ENCODE data around the gene UROC1. TPM values are rescaled to one million over a fixed set of nuclear protein-coding genes. Genes with fewer than 3 reads are reported as not detected.

Gene UROC1
- total RNA-seq, 1 experiment from 2014 or later: not detected

- no TSS peak for BruUV-seq (replicated peaks)
- Histone ChIP-seq H3K4me3 (ENCODE audit: low read depth, low read length) (no peak overlapping the region), H3K4me1 (peaks cover 10% of the 10 kb centered on the region), H3K36me3 (ENCODE audit: control insufficient read depth, insufficient read depth, low read length) (no peaks in the 10 kb centered on the region; the same call in none of the 2 replicates), H3K9me3 (no peaks in the 10 kb centered on the region), H3K27me3 (replicated peaks; ENCODE audit: control insufficient read depth, insufficient read depth, low read length) (no peaks in the 10 kb centered on the region)
- peaks cover 30% of the 10 kb centered on the region for H3K36me3 Mint-ChIP-seq (ENCODE audit: insufficient read depth, unreplicated experiment)
- intact Hi-C loops (cut with micrococcal nuclease; ENCODE audit: unreplicated experiment): no loop called here
- TF ChIP-seq CTCF (IDR thresholded peaks at IDR 0.05; ENCODE audit: insufficient read depth in 1 of 2, low read depth in 1 of 2, low read length in 1 of 2, severe bottlenecking in 1 of 2, unreplicated experiment in 1 of 2): no peak
- no peaks in the 10 kb centered on the region for H3K9me3 Mint-ChIP-seq (ENCODE audit: unreplicated experiment)
- H3K4me1 Mint-ChIP-seq (ENCODE audit: low read depth, unreplicated experiment): peaks cover 8% of the 10 kb centered on the region
- H3K27ac Mint-ChIP-seq (ENCODE audit: unreplicated experiment): no peak overlapping the region
- no peaks in the 10 kb centered on the region for H3K27me3 Mint-ChIP-seq (ENCODE audit: insufficient read depth, unreplicated experiment)
- no peak for DNase-seq
- ChIA-PET POLR2A (no interaction called here), CTCF (no interaction called here)
- H3K4me3 Mint-ChIP-seq (ENCODE audit: unreplicated experiment): no peak overlapping the region
Measured at GRCh38 chr3:126450219-126450618, 67.4 kb downstream of the UROC1 start.

GRCh38 chr3:126449621-126450051, 67.9 kb downstream of the UROC1 start:
- Mint-ChIP-seq H3K9me3 (ENCODE audit: unreplicated experiment) (no peaks in the 10 kb centered on the region), H3K27me3 (ENCODE audit: insufficient read depth, unreplicated experiment) (no peaks in the 10 kb centered on the region), H3K4me1 (ENCODE audit: low read depth, unreplicated experiment) (peaks cover 8% of the 10 kb centered on the region), H3K4me3 (ENCODE audit: unreplicated experiment) (no peak overlapping the region), H3K36me3 (ENCODE audit: insufficient read depth, unreplicated experiment) (peaks cover 24% of the 10 kb centered on the region), H3K27ac (ENCODE audit: unreplicated experiment) (no peak overlapping the region)
- no peaks in the 10 kb centered on the region for H3K9me3 ChIP-seq
- H3K4me1 ChIP-seq: peaks cover 10% of the 10 kb centered on the region
- H3K4me3 ChIP-seq (ENCODE audit: low read depth, low read length): no peak overlapping the region
- no peaks in the 10 kb centered on the region for H3K27me3 ChIP-seq (replicated peaks; ENCODE audit: control insufficient read depth, insufficient read depth, low read length)
- no TSS peak for BruUV-seq (replicated peaks)
- ChIA-PET CTCF (no interaction called here), POLR2A (no interaction called here)
- intact Hi-C loops (cut with micrococcal nuclease; ENCODE audit: unreplicated experiment): no loop called here
- DNase-seq: no peak
- TF ChIP-seq CTCF (IDR thresholded peaks at IDR 0.05; ENCODE audit: insufficient read depth in 1 of 2, low read depth in 1 of 2, low read length in 1 of 2, severe bottlenecking in 1 of 2, unreplicated experiment in 1 of 2): no peak
- no peaks in the 10 kb centered on the region; the same call in none of the 2 replicates for H3K36me3 ChIP-seq (ENCODE audit: control insufficient read depth, insufficient read depth, low read length)

- TF ChIP-seq CTCF (IDR thresholded peaks at IDR 0.05; ENCODE audit: insufficient read depth in 1 of 2, low read depth in 1 of 2, low read length in 1 of 2, severe bottlenecking in 1 of 2, unreplicated experiment in 1 of 2): no peak
- BruUV-seq (replicated peaks): no TSS peak
- intact Hi-C loops (cut with micrococcal nuclease; ENCODE audit: unreplicated experiment): no loop called here
- POLR2A ChIA-PET: no interaction called here
- Mint-ChIP-seq H3K36me3 (ENCODE audit: insufficient read depth, unreplicated experiment) (peaks cover 19% of the 10 kb centered on the region), H3K27me3 (ENCODE audit: insufficient read depth, unreplicated experiment) (no peaks in the 10 kb centered on the region), H3K4me3 (ENCODE audit: unreplicated experiment) (no peak overlapping the region), H3K9me3 (ENCODE audit: unreplicated experiment) (no peaks in the 10 kb centered on the region), H3K4me1 (ENCODE audit: low read depth, unreplicated experiment) (peaks cover 8% of the 10 kb centered on the region), H3K27ac (ENCODE audit: unreplicated experiment) (no peak overlapping the region)
- Histone ChIP-seq H3K36me3 (ENCODE audit: control insufficient read depth, insufficient read depth, low read length) (no peaks in the 10 kb centered on the region; the same call in none of the 2 replicates), H3K4me3 (ENCODE audit: low read depth, low read length) (no peak overlapping the region), H3K4me1 (peaks cover 10% of the 10 kb centered on the region), H3K27me3 (replicated peaks; ENCODE audit: control insufficient read depth, insufficient read depth, low read length) (no peaks in the 10 kb centered on the region), H3K9me3 (no peaks in the 10 kb centered on the region)
- no peak for DNase-seq
- CTCF ChIA-PET: no interaction called here
Measured at GRCh38 chr3:126448893-126449180, 68.7 kb downstream of the UROC1 start.

All from Caco-2 (cell line).